ENCODE results near the gene XRCC2.
"Not testable (repeated sequence)": the region's sequence is repeated elsewhere in the genome, so short reads cannot be mapped to it uniquely, and the experiment has no call there.

The XRCC2 gene

DNA sequence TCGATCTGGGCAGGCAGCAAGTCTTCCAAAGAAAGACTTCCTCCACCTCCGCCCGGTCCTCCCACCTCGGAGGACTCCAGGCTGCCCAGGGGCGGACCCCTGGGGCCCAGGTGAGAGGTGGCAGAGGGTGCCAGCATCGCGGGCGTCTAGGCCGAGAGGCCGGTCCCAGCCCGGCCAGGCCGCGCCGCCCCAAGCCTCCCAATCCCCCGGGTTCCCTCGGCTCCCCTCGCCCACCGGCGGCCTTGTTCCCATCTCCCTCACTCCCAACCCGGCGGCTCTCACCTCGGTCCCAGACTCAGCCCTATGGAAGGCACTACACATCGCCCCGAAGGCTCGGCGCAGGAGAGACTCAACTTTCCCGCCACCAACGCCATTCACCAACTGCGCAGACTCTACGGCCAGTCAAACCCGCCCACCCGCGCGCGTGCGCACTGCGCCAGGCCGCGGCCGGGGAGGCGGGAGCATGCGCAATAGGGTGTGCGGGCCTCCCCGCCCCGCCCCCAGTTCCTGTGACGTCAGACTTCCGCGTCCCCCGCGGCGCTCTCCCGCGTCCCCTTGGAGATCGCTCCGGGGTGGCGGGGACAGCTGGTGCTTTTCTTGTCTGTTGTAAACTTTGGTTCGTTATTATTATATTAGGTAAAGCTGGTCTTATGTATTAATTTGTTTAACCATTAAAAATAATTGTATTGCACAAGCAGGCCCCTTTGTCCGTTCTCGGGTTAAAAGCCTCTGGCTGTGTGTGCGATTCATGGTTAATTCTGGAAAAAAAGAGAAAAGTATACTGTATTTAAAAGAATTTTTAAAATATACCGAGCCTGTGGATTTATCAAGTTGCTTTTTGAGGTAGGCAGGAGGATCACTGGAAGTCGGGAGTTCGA, at the start of gene XRCC2:
Gene XRCC2, minus strand, starts transcription at position 383 of the 878 bp plus-strand sequence. Its CDS starts 62 bp downstream, at position 321.
- DNase-seq, result peak; percentile 92

- no peak for DNase-seq
These were observed 47.4 kb upstream of the XRCC2 start for GRCh38 chr7:152723364-152723763.

- not testable (repeated sequence) for DNase-seq
These were observed 36.6 kb upstream of the XRCC2 start for GRCh38 chr7:152712412-152713042.

- no peak for DNase-seq
These were observed 35.6 kb upstream of the XRCC2 start for GRCh38 chr7:152711444-152711944.

DNA sequence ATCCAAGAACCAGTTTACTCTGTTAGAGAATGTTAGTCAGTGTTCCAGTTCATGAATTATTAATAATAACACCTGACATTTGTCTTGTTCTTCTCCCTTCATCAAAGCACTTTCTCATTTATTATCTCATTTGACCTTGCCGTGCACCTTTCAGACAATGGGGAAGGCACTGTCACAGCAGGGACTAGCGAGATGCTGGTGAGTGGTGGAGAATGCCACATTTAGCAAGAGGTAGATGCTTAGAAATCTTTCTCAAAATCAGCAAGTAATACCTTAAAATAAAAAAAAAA, 34.2 kb upstream of the XRCC2 start:
- no peak for DNase-seq

DNA sequence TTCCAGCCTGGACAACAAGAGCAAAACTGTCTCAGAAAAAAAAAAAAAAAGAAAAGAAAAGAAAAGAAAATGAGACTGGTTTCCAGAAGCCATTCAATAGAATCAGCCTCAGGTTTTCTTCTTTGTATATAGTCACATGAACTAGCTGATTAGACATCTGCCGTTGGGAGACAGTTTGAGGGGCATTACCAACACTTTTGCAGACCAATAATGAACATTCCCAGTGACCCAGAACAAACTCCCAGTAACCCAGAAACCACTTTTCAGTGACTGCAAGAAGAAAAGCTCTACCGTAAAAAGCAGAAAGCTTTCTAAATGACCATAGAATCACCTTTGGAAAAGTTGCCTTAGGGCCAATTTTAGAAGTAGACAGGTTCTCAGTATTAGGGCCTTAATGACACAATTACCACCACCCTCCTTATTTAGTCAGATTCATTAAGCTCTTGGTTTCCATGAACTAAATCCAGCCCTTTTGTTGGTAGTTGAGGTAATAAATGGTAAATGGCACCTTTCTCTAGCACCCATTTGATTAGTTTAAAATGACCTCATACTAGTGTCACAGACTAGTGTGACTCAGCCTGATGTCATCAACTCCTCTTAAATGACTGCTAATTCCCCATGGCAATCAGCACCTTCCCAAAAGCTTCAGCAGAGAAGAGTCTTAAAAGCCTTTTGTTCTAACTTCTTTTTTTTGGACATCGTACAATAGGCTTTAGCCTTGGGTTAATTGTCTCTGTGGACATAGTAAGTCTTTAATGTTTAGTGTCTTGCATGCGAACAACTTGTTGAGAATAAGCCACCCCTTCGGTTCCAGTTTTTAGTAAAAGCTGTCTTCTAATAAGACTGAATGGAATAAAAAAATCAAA, 33.6 kb upstream of the XRCC2 start:
- DNase-seq, result no peak

- DNase-seq, result no peak
These were observed 28.9 kb upstream of the XRCC2 start for GRCh38 chr7:152704796-152705384.

DNA sequence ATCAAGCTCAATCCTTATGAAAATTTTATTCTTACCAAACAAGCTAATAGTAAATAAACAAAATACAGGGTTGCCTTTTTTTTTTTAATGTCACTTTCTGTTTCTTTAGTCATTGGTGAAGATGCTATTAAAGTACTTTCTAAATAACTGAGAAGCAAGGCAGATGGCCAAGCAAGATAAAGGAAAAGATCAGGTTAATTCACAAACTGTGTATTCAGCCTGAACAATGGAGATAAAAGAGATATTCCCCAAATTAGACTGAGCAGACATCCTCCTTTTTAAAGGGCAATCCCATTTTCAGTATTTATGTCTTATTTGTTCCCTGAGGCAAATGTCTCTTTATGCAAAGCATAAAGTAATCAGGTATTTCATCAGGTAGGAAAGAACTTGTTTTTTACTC, 23.1 kb upstream of the XRCC2 start:
- DNase-seq, result peak; percentile 62

- not testable (repeated sequence) for DNase-seq
These were observed 21.5 kb upstream of the XRCC2 start for GRCh38 chr7:152697268-152697974.

- not testable (repeated sequence) for DNase-seq
These were observed 16.3 kb upstream of the XRCC2 start for GRCh38 chr7:152692196-152692595.

DNA sequence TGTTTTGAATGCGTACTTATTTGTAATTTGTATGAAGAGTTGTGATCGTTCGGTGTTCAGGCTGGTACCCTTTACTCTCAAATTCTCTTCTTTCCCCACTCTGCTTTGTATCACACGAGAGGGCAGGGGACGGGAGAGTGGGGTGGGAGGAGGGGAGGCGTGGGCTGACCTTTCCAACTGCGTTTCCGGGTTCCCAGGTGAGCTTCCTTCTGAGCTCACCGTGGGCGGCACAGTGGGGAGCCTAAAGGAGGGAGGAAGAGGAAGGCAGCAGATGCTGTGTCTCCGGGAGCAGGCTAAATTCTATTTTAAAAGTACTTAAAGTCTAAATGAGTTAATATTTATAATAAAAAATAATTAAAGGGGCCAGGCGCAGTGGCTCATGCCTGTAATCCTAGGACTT, 7.4 kb upstream of the XRCC2 start:
- DNase-seq, result no peak

DNA sequence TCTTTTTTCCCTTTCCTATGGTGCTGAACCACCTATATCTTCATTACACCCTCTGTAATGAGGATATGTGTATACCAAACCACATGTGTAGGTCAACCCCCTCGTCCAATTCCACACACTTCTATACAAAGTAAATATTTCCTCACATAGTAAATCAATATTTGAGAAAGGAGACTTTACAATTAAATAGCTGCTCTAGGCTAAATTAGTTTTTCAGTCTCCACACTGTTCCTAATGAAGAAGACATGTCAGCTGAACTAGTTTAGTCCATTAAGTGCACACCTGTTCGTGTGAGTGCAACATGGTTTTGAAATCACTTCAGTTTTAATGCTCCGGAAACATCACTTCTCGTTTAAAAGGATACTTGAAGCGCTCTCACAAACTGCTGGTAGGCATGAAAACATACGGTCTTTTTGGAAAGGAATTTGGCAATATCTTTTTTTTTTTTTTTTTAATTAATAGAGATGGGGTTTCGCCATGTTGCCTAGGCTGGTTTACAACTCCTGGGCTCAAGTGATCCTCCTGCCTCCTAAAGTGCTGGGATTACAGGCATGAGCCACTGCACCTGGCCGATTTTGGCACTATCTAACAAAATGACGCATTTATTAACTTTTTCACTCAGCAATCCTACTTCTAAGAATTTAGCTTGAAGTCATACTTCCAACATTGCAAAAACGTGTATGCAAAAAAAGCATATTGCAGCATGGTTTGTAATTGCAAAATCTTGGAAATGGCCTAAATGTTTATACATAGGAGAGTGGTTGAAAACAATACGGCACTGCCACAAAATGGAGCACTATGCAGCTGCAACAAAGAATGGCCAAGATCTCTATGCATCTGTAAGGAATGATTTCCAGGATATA, 2.1 kb upstream of the XRCC2 start:
- DNase-seq, result no peak

DNA sequence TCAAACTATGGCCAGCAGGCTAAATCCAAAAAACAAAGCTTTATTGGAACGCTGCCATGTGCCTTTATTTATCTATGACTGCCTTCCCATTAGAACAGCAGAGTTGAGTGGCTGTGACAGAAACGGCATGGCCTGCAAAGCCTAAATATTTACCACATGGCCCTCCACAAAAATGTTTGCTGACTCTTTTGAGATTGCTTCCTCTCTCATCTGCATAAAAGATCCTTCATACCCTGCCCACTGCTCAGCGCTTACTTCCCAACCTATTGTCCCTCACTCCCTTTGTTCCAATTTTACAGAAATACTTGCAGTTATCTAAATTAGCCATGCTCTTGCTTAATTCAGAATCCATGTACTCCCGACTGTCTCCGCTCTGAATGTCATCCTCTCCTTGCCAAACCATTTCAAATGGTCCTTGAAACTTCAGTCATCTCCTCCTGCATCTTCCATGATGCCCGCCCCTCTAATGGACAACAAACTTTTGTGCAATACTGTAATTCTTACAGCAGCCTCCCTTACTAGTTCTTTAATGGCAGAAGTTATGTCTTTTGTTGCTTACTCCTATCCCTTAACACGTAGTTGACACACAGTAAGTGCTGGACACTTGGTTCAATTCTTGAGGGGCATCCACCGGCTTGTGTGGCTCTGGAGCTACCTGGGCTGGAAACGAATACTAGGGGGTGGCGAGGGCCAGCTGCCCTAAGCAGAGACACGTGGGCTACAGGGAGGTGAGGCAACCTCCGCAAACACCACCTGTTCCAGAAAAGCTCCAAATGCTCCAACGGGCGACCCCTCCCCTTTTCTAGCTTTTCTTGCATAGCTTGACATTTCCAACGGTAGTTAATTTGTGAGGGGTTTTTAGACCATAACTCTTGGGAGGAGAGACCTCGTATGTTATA, 832 bp downstream of the XRCC2 start:
- peak; percentile 93 for DNase-seq

GRCh38 chr7:152673897-152674296, 2.0 kb downstream of the XRCC2 start:
- no peak for DNase-seq

DNA sequence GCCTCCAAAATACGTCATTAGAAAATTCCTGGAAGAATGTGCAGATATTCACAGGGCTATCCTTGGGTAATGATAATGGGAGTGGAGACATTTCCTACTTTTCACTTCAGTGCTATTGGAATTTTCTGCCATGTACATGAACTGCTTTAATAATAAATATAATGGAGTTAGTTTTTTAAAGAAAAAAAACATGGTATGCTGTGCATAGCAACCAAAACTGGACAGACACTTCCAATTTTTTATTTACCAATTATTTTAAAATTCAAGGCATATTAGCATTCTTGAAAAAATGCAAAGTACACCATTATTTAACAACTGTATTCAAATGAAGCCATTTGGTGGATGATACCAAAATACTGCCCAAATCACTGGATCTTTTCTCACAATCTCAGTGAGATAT, 3.3 kb downstream of the XRCC2 start:
- no peak for DNase-seq

DNA sequence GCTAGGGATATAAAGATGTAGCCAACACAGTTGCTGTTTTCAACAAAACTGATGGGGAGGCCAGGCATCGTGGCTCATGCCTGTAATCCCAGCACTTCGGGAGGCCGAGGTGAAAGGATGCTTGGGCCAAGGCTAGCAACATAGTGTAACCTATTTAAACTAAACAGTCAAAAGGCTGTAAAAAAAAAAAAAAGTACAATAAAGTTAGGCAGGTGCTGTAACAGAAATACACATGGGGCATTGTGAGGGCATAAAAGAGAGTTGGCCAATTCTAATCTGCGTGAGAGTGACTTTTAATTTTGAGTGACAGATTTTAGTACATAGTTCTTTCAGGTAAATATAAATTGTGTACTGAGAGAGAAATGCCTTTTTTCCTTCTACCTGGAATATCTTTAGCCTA, 6.2 kb downstream of the XRCC2 start:
- no peak for DNase-seq

DNA sequence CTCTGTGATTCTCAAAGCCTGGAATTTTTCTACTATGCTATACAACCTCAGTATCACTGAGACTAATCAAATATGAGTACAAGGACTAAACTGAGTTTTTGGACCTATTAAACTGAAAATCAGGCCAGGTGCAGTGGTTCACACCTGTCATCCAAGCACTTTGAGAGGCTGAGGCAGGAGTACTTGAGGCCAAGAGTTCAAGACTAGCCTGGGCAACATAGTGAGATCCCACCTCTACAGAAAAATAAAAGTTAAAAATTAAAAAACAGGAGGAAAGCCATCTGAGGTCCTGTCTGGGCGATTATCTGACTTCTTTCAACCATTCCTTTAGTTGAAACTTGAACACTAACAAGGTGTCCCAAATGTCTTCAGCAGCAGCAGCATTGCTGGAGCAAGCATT, 7.0 kb downstream of the XRCC2 start:
- no peak for DNase-seq

- peak; percentile 46 for DNase-seq
These were observed 8.0 kb downstream of the XRCC2 start for GRCh38 chr7:152667958-152668357.

DNA sequence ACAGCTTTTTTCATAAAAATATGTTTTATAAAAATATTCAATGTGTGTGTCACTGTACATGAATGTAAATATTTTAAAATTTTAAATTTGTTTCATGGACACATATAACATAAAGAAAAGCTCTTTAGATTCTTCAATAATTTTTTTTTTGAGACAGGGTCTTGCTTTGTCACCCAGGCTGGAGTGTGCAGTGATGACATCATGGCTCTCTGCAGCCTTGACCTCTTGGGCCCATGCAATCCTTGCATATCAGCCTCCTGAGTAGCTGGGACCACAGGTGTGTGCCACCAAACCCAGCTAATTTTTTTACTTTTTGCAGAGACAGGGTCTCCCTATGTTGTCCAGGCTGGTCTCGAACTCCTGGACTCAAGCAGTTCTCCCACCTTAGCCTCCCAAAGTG, 9.9 kb downstream of the XRCC2 start:
- no peak for DNase-seq

DNA sequence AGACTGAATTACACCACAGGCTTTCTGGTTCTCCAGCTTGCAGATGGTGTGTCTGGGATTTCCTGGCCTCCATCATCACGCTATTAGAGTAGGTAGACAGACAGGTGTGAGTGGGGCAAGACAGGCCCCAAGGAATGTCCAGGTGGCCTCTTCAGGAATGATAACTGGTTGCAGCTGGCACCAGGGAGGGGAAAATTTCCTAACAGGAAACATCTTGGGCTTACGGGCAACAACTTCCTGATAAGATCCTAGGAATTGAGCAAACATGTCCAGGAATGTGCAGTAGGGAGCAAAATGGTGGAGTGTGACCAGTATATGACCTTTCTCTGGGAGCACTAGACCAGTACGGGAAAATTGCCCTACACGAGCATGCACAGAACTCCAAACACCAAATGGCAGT, 11.3 kb downstream of the XRCC2 start:
- DNase-seq, result no peak

Measured in hematopoietic multipotent progenitor cell treated with erythropoietin and hydrocortisone succinate and interleukin-3 and kit ligand, for 8 days (in vitro differentiated cells).